Measurements from ENCODE around the gene SH3D19.

DNA sequence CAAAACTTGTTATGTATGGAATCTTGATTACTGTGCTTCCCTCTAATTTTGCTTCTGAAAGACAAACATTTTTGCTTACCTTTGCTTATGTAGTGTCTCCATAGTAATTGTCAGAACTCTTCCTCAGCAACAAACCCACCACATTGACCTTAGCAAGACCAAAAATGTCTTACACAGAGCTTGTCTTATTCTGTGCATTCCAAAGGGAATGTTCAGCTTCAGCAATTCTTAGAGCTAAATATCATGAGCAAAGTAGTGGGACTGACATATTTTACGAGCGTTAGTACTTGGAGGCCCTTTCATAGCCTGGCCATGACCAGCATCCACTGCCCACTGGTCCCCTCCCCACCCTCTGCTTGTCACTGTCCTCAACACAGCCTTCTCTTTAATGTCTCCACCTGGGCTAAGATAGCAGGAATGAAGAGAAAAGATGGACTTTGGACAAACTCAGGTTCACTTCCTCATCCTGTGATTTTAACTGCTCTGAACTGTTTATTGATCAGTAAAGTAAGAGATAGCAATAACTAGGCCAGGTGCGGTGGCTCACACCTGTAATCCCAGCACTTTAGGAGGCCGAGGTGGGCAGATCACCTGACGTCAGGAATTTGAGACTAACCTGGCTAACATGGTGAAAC is 15.5 kb upstream of the SH3D19 start:
- TF ChIP-seq, protein P1, sequence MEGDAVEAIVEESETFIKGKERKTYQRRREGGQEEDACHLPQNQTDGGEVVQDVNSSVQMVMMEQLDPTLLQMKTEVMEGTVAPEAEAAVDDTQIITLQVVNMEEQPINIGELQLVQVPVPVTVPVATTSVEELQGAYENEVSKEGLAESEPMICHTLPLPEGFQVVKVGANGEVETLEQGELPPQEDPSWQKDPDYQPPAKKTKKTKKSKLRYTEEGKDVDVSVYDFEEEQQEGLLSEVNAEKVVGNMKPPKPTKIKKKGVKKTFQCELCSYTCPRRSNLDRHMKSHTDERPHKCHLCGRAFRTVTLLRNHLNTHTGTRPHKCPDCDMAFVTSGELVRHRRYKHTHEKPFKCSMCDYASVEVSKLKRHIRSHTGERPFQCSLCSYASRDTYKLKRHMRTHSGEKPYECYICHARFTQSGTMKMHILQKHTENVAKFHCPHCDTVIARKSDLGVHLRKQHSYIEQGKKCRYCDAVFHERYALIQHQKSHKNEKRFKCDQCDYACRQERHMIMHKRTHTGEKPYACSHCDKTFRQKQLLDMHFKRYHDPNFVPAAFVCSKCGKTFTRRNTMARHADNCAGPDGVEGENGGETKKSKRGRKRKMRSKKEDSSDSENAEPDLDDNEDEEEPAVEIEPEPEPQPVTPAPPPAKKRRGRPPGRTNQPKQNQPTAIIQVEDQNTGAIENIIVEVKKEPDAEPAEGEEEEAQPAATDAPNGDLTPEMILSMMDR (conservative IDR thresholded peaks at IDR 0.05): no peak
- no peak for TF ChIP-seq EZH2 (IDR thresholded peaks at IDR 0.05; ENCODE audit: low read depth)

Measured in PC-9 (cell line).